K562 (cell line): ENCODE results near the gene RTBDN. TPM values are rescaled to one million over a fixed set of nuclear protein-coding genes. Genes with fewer than 3 reads are reported as not detected.
A peak's percentile ranks its signal among the peaks of the same experiment; 100 is the strongest.

Experiments used
- GTF2A2 ChIP-seq: IDR thresholded peaks from 2 replicates; pipeline ENCODE4 v1.6.1; 2016; ENCODE audit warnings: mild to moderate bottlenecking, missing genetic modification characterization, missing compliant biosample characterization
- MCM7 ChIP-seq, 2 experiments: fragments of 450-650 bp; IDR thresholded peaks; 2 replicates each; pipeline ENCODE4 v1.6.1; 2016 to 2018
- RFX5 ChIP-seq: IDR thresholded peaks from 2 replicates; pipeline ENCODE4 v1.6.1; 2011; ENCODE audit warnings: low read depth, mild to moderate bottlenecking, improper control_type of control experiment, low read length
- TAF9B ChIP-seq: fragments of 450-650 bp; IDR thresholded peaks from 2 replicates; pipeline ENCODE4 v1.6.1; 2018; ENCODE audit warnings: mild to moderate bottlenecking; ENCODE audit not compliant: partially characterized antibody
- TBP ChIP-seq: optimal IDR thresholded peaks from 2 replicates; pipeline ENCODE3; 2011; ENCODE audit warnings: low read depth, low read length, improper control_type of control experiment
- TCF7L2 ChIP-seq: fragments of 150-350 bp; IDR thresholded peaks from 2 replicates; pipeline ENCODE4 v1.6.1; 2016; ENCODE audit warnings: low read depth, mild to moderate bottlenecking, low read length, moderate library complexity
- ZNF140 ChIP-seq: fragments of 250-450 bp; sonication (Bioruptor Pico); IDR thresholded peaks from 2 replicates; pipeline ENCODE4 v1.8.0; 2021; ENCODE audit warnings: moderate library complexity, mild to moderate bottlenecking, inconsistent platforms
- ZNF75A ChIP-seq: fragments of 450-650 bp; formaldehyde crosslinking; IDR thresholded peaks from 2 replicates; pipeline ENCODE4 v1.4.0; 2020; ENCODE audit warnings: mild to moderate bottlenecking
- ZNF76 ChIP-seq: fragments of 250-450 bp; sonication (Bioruptor Pico); IDR thresholded peaks from 2 replicates; pipeline ENCODE4 v1.4.0; 2020; ENCODE audit warnings: mild to moderate bottlenecking, moderate library complexity, borderline replicate concordance
- polyA plus RNA-seq, 8 experiments: library from polyadenylated mRNA; depleted of rRNA in 4 of 8; stranded (reverse) in 5 of 8; unstranded in 3 of 8; fragments of >200 nt; fragmentation: Nextera tagmentation in 2 of 8; fragmentation: Illumina TruSeq in 1 of 8; extraction: Ambion mirVana in 2 of 8; extraction: Trizol in 1 of 8; gene quantifications; 2 replicates each; pipeline versions ENCODE4 v1.2.1 to v1.2.3, GENCODE V29; 2011 to 2014; ENCODE audit warnings: inconsistent platforms in 1 of 8, missing spikeins in 1 of 8
- total RNA-seq, 7 experiments: library from RNA; depleted of rRNA in 6 of 7; stranded (reverse); fragments of >200 nt in 6 of 7; fragmentation: Illumina TruSeq in 2 of 7; extraction: Trizol in 2 of 7; gene quantifications; 2 replicates each; pipeline versions ENCODE4 v1.2.1 to v1.2.3, GENCODE V29; 2011 to 2021; ENCODE audit warnings: low replicate concordance in 1 of 7
- TF ChIP-seq, protein P1 (sequence below): sonication (generic); formaldehyde crosslinking; IDR thresholded peaks from 2 replicates; pipeline ENCODE4 v1.8.0; 2023; ENCODE audit warnings: missing genetic modification reagents, mild to moderate bottlenecking, borderline replicate concordance
- TF ChIP-seq, protein P2 (sequence below): fragments of 200-600 bp; sonication (generic); IDR thresholded peaks from one replicate; pipeline ENCODE4 v1.6.1; 2012; ENCODE audit warnings: mild to moderate bottlenecking, low read depth, low read length, inconsistent platforms
- TF ChIP-seq, protein P3 (sequence below): fragments of 250-450 bp; sonication (Bioruptor Pico); IDR thresholded peaks from 2 replicates; pipeline ENCODE4 v1.8.0; 2022; ENCODE audit warnings: moderate library complexity, mild to moderate bottlenecking, inconsistent platforms

RTBDN gene
- total and polyA plus RNA-seq, 9 of the 15 experiments (the other 6 are each of a cell fraction or from before 2014, with no cell fraction given) = 0.20 to 2.3 (median 0.72) TPM; not detected in 1

DNA sequence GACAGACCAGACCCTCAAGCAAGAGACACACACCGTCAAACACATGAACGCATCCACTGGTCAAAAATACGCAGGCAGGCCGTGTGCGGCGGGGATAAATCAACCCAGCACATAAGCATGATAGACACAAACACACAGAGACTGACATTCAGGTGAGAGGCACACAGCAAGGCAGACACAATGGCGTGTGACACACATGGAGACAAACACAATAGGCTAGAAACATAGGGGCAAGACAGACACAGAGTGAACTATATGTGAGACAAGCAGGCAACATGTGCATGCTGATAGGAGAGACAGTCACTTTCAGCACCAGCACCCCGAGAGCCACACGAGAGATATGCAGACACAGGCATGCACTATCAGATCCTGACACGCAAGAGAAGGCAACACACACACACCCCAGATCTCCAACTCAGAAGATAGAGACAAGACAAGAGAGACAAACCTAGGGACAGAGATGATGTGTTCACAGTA lies 49.9 kb downstream of the RTBDN start (continued):
- TF ChIP-seq RFX5 (no peak), GTF2A2 (no peak), TBP (peak; percentile 39), TCF7L2 (no peak), ZNF75A (CRISPR knock-in tag) (no peak), ZNF76 (CRISPR knock-in tag) (no peak), MCM7 (IDR thresholded peaks at IDR 0.05) (no peak), TAF9B (no peak), ZNF140 (CRISPR knock-in tag) (no peak)
- TF ChIP-seq, protein P1, sequence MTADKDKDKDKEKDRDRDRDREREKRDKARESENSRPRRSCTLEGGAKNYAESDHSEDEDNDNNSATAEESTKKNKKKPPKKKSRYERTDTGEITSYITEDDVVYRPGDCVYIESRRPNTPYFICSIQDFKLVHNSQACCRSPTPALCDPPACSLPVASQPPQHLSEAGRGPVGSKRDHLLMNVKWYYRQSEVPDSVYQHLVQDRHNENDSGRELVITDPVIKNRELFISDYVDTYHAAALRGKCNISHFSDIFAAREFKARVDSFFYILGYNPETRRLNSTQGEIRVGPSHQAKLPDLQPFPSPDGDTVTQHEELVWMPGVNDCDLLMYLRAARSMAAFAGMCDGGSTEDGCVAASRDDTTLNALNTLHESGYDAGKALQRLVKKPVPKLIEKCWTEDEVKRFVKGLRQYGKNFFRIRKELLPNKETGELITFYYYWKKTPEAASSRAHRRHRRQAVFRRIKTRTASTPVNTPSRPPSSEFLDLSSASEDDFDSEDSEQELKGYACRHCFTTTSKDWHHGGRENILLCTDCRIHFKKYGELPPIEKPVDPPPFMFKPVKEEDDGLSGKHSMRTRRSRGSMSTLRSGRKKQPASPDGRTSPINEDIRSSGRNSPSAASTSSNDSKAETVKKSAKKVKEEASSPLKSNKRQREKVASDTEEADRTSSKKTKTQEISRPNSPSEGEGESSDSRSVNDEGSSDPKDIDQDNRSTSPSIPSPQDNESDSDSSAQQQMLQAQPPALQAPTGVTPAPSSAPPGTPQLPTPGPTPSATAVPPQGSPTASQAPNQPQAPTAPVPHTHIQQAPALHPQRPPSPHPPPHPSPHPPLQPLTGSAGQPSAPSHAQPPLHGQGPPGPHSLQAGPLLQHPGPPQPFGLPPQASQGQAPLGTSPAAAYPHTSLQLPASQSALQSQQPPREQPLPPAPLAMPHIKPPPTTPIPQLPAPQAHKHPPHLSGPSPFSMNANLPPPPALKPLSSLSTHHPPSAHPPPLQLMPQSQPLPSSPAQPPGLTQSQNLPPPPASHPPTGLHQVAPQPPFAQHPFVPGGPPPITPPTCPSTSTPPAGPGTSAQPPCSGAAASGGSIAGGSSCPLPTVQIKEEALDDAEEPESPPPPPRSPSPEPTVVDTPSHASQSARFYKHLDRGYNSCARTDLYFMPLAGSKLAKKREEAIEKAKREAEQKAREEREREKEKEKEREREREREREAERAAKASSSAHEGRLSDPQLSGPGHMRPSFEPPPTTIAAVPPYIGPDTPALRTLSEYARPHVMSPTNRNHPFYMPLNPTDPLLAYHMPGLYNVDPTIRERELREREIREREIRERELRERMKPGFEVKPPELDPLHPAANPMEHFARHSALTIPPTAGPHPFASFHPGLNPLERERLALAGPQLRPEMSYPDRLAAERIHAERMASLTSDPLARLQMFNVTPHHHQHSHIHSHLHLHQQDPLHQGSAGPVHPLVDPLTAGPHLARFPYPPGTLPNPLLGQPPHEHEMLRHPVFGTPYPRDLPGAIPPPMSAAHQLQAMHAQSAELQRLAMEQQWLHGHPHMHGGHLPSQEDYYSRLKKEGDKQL (CRISPR knock-in tag) = 0 out of 2 replicates have a peak, but pooled peaks have one; percentile 24
- TF ChIP-seq, protein P2, sequence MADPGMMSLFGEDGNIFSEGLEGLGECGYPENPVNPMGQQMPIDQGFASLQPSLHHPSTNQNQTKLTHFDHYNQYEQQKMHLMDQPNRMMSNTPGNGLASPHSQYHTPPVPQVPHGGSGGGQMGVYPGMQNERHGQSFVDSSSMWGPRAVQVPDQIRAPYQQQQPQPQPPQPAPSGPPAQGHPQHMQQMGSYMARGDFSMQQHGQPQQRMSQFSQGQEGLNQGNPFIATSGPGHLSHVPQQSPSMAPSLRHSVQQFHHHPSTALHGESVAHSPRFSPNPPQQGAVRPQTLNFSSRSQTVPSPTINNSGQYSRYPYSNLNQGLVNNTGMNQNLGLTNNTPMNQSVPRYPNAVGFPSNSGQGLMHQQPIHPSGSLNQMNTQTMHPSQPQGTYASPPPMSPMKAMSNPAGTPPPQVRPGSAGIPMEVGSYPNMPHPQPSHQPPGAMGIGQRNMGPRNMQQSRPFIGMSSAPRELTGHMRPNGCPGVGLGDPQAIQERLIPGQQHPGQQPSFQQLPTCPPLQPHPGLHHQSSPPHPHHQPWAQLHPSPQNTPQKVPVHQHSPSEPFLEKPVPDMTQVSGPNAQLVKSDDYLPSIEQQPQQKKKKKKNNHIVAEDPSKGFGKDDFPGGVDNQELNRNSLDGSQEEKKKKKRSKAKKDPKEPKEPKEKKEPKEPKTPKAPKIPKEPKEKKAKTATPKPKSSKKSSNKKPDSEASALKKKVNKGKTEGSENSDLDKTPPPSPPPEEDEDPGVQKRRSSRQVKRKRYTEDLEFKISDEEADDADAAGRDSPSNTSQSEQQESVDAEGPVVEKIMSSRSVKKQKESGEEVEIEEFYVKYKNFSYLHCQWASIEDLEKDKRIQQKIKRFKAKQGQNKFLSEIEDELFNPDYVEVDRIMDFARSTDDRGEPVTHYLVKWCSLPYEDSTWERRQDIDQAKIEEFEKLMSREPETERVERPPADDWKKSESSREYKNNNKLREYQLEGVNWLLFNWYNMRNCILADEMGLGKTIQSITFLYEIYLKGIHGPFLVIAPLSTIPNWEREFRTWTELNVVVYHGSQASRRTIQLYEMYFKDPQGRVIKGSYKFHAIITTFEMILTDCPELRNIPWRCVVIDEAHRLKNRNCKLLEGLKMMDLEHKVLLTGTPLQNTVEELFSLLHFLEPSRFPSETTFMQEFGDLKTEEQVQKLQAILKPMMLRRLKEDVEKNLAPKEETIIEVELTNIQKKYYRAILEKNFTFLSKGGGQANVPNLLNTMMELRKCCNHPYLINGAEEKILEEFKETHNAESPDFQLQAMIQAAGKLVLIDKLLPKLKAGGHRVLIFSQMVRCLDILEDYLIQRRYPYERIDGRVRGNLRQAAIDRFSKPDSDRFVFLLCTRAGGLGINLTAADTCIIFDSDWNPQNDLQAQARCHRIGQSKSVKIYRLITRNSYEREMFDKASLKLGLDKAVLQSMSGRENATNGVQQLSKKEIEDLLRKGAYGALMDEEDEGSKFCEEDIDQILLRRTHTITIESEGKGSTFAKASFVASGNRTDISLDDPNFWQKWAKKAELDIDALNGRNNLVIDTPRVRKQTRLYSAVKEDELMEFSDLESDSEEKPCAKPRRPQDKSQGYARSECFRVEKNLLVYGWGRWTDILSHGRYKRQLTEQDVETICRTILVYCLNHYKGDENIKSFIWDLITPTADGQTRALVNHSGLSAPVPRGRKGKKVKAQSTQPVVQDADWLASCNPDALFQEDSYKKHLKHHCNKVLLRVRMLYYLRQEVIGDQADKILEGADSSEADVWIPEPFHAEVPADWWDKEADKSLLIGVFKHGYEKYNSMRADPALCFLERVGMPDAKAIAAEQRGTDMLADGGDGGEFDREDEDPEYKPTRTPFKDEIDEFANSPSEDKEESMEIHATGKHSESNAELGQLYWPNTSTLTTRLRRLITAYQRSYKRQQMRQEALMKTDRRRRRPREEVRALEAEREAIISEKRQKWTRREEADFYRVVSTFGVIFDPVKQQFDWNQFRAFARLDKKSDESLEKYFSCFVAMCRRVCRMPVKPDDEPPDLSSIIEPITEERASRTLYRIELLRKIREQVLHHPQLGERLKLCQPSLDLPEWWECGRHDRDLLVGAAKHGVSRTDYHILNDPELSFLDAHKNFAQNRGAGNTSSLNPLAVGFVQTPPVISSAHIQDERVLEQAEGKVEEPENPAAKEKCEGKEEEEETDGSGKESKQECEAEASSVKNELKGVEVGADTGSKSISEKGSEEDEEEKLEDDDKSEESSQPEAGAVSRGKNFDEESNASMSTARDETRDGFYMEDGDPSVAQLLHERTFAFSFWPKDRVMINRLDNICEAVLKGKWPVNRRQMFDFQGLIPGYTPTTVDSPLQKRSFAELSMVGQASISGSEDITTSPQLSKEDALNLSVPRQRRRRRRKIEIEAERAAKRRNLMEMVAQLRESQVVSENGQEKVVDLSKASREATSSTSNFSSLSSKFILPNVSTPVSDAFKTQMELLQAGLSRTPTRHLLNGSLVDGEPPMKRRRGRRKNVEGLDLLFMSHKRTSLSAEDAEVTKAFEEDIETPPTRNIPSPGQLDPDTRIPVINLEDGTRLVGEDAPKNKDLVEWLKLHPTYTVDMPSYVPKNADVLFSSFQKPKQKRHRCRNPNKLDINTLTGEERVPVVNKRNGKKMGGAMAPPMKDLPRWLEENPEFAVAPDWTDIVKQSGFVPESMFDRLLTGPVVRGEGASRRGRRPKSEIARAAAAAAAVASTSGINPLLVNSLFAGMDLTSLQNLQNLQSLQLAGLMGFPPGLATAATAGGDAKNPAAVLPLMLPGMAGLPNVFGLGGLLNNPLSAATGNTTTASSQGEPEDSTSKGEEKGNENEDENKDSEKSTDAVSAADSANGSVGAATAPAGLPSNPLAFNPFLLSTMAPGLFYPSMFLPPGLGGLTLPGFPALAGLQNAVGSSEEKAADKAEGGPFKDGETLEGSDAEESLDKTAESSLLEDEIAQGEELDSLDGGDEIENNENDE = no peak
- TF ChIP-seq, protein P3, sequence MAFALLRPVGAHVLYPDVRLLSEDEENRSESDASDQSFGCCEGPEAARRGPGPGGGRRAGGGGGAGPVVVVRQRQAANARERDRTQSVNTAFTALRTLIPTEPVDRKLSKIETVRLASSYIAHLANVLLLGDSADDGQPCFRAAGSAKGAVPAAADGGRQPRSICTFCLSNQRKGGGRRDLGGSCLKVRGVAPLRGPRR = no peak
